H1 (cell line): Measurements from ENCODE around the gene ISOC2. TPM values are rescaled to one million over a fixed set of nuclear protein-coding genes. Genes with fewer than 3 reads are reported as not detected.

Experiments used
- CTCF ChIA-PET: fragments of 300-600 bp; sonication (Branson Sonifier 250); formaldehyde crosslinking; loops from one replicate; lab custom pipeline; 2021; ENCODE audit not compliant: partially characterized antibody; lab: Charles Lee
- POLR2A ChIA-PET: fragments of 300-600 bp; sonication (Branson Sonifier 250); formaldehyde crosslinking; loops from one replicate; lab custom pipeline; 2021; ENCODE audit warnings: inconsistent platforms; ENCODE audit not compliant: partially characterized antibody; lab: Charles Lee
- DNase-seq, 2 experiments: peaks; one replicate each; pipeline versions ENCODE4 v3.0.0 to v3.0.0-alpha.2; 2010 to 2022; ENCODE audit warnings: low spot score in 2 of 2, low read depth in 1 of 2, mixed read lengths in 1 of 2
- FAIRE-seq: peaks from 2 replicates; lab custom pipeline; 2011; peaks lifted over from hg19 to GRCh38; lab: Jason Lieb, UNC
- H2AFZ ChIP-seq: 2 replicates; pipeline ENCODE4 v1.8.1; 2012; ENCODE audit warnings: low read length, inconsistent platforms
- H2AK5ac ChIP-seq: 2 replicates; pipeline ENCODE4 v1.6.1; 2013; ENCODE audit warnings: low read depth, low read length
- H2BK120ac ChIP-seq: replicated peaks from 2 replicates; pipeline ENCODE3; 2013; ENCODE audit warnings: low read depth, low read length, inconsistent platforms
- H2BK12ac ChIP-seq: 2 replicates; pipeline ENCODE4 v1.6.1; 2013; ENCODE audit warnings: low read depth, low read length
- H2BK15ac ChIP-seq: 2 replicates; pipeline ENCODE4 v1.6.1; 2013; ENCODE audit warnings: low read length
- H2BK20ac ChIP-seq: 2 replicates; pipeline ENCODE4 v1.6.1; 2013; ENCODE audit warnings: low read length
- H2BK5ac ChIP-seq: 2 replicates; pipeline ENCODE4 v1.6.1; 2013; ENCODE audit warnings: low read depth, low read length
- H3K14ac ChIP-seq: 2 replicates; pipeline ENCODE4 v1.6.1; 2013; ENCODE audit warnings: inconsistent platforms; ENCODE audit not compliant: insufficient read length
- H3K18ac ChIP-seq: 2 replicates; pipeline ENCODE4 v1.6.1; 2013; ENCODE audit warnings: low read length; ENCODE audit errors: extremely low read depth
- H3K23ac ChIP-seq: 2 replicates; pipeline ENCODE4 v1.6.1; 2013; ENCODE audit warnings: inconsistent platforms; ENCODE audit not compliant: insufficient read length
- H3K23me2 ChIP-seq: 2 replicates; pipeline ENCODE4 v1.6.1; 2013; ENCODE audit warnings: low read depth, low read length
- H3K27ac ChIP-seq: 2 replicates; pipeline ENCODE4 v1.6.1; 2011; ENCODE audit warnings: low read depth, low read length, inconsistent platforms
- H3K27me3 ChIP-seq, 4 experiments: replicated peaks in 1 of 4; 1 replicate in 1 of 4; 2 replicates in 3 of 4; pipeline versions ENCODE4 v1.6.1 to v1.8.1; 2011 to 2013; ENCODE audit warnings: low read length in 3 of 4, mild to moderate bottlenecking in 3 of 4, inconsistent platforms in 2 of 4, mixed read lengths in 2 of 4, moderate library complexity in 1 of 4; ENCODE audit not compliant: control insufficient read depth in 3 of 4, insufficient read depth in 3 of 4; ENCODE audit errors: extremely low read depth in 1 of 4
- H3K36me3 ChIP-seq, 4 experiments: 2 replicates each; pipeline versions ENCODE4 v1.6.1 to v1.8.1; 2011 to 2013; ENCODE audit warnings: mild to moderate bottlenecking in 4 of 4, low read length in 3 of 4, moderate library complexity in 2 of 4, control low read depth in 1 of 4, inconsistent platforms in 1 of 4; ENCODE audit not compliant: insufficient read depth in 4 of 4, control insufficient read depth in 2 of 4
- H3K4ac ChIP-seq: replicated peaks from 2 replicates; pipeline ENCODE3; 2013; ENCODE audit warnings: low read length, low read depth, mixed read lengths, inconsistent platforms; ENCODE audit not compliant: insufficient read length
- H3K4me1 ChIP-seq, 4 experiments: replicated peaks in 1 of 4; 1 replicate in 1 of 4; 2 replicates in 3 of 4; pipeline versions ENCODE4 v1.6.1 to v1.8.1; 2011 to 2013; ENCODE audit warnings: low read length in 3 of 4, inconsistent platforms in 2 of 4, mixed read lengths in 1 of 4; ENCODE audit not compliant: insufficient read depth in 4 of 4, control insufficient read depth in 3 of 4
- H3K4me2 ChIP-seq, 2 experiments: 2 replicates each; pipeline versions ENCODE4 v1.6.1 to v1.8.1; 2011 to 2013; ENCODE audit warnings: low read depth in 2 of 2, low read length in 2 of 2, control low read depth in 1 of 2, inconsistent platforms in 1 of 2, mild to moderate bottlenecking in 1 of 2; ENCODE audit not compliant: insufficient read depth in 1 of 2
- H3K4me3 ChIP-seq, 4 experiments: fragments of 200-600, 300-600 bp in 1 of 4; sonication (generic), shearing (Covaris generic), sonication (Bioruptor Twin) in 1 of 4; 2 replicates each; pipeline versions ENCODE4 v1.5.1 to v1.8.1; 2011 to 2016; ENCODE audit warnings: low read length in 4 of 4, low read depth in 3 of 4, control low read depth in 2 of 4, inconsistent platforms in 2 of 4, mild to moderate bottlenecking in 2 of 4, mixed read lengths in 1 of 4, moderate library complexity in 1 of 4; ENCODE audit not compliant: insufficient read depth in 2 of 4; ENCODE audit errors: extremely low read depth in 1 of 4
- H3K56ac ChIP-seq: replicated peaks from 2 replicates; pipeline ENCODE3; 2013; ENCODE audit warnings: low read depth, mild to moderate bottlenecking, mixed read lengths, low read length, inconsistent platforms; ENCODE audit not compliant: insufficient read length
- H3K79me1 ChIP-seq: 2 replicates; pipeline ENCODE4 v1.6.1; 2013; ENCODE audit warnings: low read depth, low read length, control low read depth
- H3K79me2 ChIP-seq, 2 experiments: 2 replicates each; pipeline versions ENCODE4 v1.6.1 to v1.8.1; 2012 to 2013; ENCODE audit warnings: low read length in 2 of 2, mild to moderate bottlenecking in 2 of 2, inconsistent platforms in 1 of 2; ENCODE audit not compliant: insufficient read depth in 2 of 2, control insufficient read depth in 1 of 2
- H3K9ac ChIP-seq, 4 experiments: replicated peaks in 1 of 4; 1 replicate in 1 of 4; 2 replicates in 3 of 4; pipeline versions ENCODE4 v1.6.1 to v1.8.1; 2011 to 2013; ENCODE audit warnings: low read depth in 3 of 4, low read length in 3 of 4, control low read depth in 2 of 4, mild to moderate bottlenecking in 2 of 4, moderate library complexity in 2 of 4, inconsistent platforms in 1 of 4; ENCODE audit errors: extremely low read depth in 1 of 4
- H3K9me3 ChIP-seq, 2 experiments: 2 replicates each; pipeline versions ENCODE4 v1.6.1 to v1.8.1; 2012 to 2013; ENCODE audit warnings: mild to moderate bottlenecking in 2 of 2, moderate library complexity in 2 of 2, control low read depth in 1 of 2, inconsistent platforms in 1 of 2, low read depth in 1 of 2, low read length in 1 of 2, mixed read lengths in 1 of 2; ENCODE audit not compliant: insufficient read depth in 2 of 2
- H4K20me1 ChIP-seq, 2 experiments: replicated peaks in 1 of 2; 2 replicates each; pipeline versions ENCODE3 to v1.8.1; 2011 to 2013; ENCODE audit warnings: inconsistent platforms in 2 of 2, low read length in 2 of 2, mild to moderate bottlenecking in 1 of 2; ENCODE audit not compliant: insufficient read depth in 2 of 2, control insufficient read depth in 1 of 2
- H4K5ac ChIP-seq: 2 replicates; pipeline ENCODE4 v1.6.1; 2013; ENCODE audit warnings: low read length, low read depth, mixed read lengths, inconsistent platforms; ENCODE audit not compliant: insufficient read length
- H4K8ac ChIP-seq: 2 replicates; pipeline ENCODE4 v1.8.0; 2013; ENCODE audit warnings: mild to moderate bottlenecking, moderate library complexity, low read length, inconsistent platforms; ENCODE audit not compliant: insufficient read depth; ENCODE audit errors: extremely low read depth
- H4K91ac ChIP-seq: replicated peaks from 2 replicates; pipeline ENCODE3; 2013; ENCODE audit warnings: low read length, mixed read lengths, inconsistent platforms; ENCODE audit not compliant: insufficient read length
- ATF2 ChIP-seq: IDR thresholded peaks from 2 replicates; pipeline ENCODE4 v1.6.1; 2012; ENCODE audit warnings: low read length, inconsistent platforms
- BCL11A ChIP-seq, 2 experiments: IDR thresholded peaks; one replicate each; pipeline ENCODE4 v1.6.1; 2011; ENCODE audit warnings: low read depth in 2 of 2, low read length in 2 of 2, mild to moderate bottlenecking in 2 of 2
- CREB1 ChIP-seq: IDR thresholded peaks from 2 replicates; pipeline ENCODE4 v1.6.1; 2012; ENCODE audit warnings: inconsistent platforms
- CTBP2 ChIP-seq: IDR thresholded peaks from 2 replicates; pipeline ENCODE4 v1.7.0; 2011; ENCODE audit warnings: borderline replicate concordance, mild to moderate bottlenecking, moderate library complexity, mixed read lengths, low read length; ENCODE audit not compliant: insufficient read depth, insufficient read length
- EGR1 ChIP-seq: IDR thresholded peaks from 2 replicates; pipeline ENCODE4 v1.6.1; 2011; ENCODE audit warnings: low read depth, low read length, borderline replicate concordance
- GTF2F1 ChIP-seq: IDR thresholded peaks from 2 replicates; pipeline ENCODE4 v1.6.1; 2012; ENCODE audit warnings: low read depth, low read length, improper control_type of control experiment, borderline replicate concordance
- MAFK ChIP-seq: IDR thresholded peaks from 2 replicates; pipeline ENCODE4 v1.6.1; 2012; ENCODE audit warnings: low read depth, mild to moderate bottlenecking, improper control_type of control experiment, low read length
- RBBP5 ChIP-seq: IDR thresholded peaks from 2 replicates; pipeline ENCODE4 v1.7.1; 2012; ENCODE audit warnings: low read depth, mild to moderate bottlenecking, inconsistent platforms, low read length, moderate library complexity, borderline replicate concordance
- WGBS, 2 experiments: shearing (Covaris generic) in 1 of 2; methylation state at CpG; one replicate each; pipeline versions ENCODE4 v1.1.6 to v1.1.7; 2013 to 2015; ENCODE audit warnings: low lambda C conversion rate in 2 of 2, mixed read lengths in 2 of 2, inconsistent platforms in 1 of 2, low coverage in 1 of 2, missing lambda C conversion rate in 1 of 2; ENCODE audit not compliant: insufficient replicate concordance in 2 of 2, insufficient coverage in 1 of 2, insufficient read length in 1 of 2; ENCODE audit errors: extremely low coverage in 1 of 2, missing lambda C conversion rate in 1 of 2; 5-methylcytosine and 5-hydroxymethylcytosine counted together
- polyA plus RNA-seq, 7 experiments: library from polyadenylated mRNA; depleted of rRNA in 3 of 7; stranded (reverse) in 5 of 7; unstranded in 2 of 7; fragments of >200 nt in 5 of 7; fragments of 200-250 nt in 2 of 7; gene quantifications; 1 replicate in 5 of 7; 2 replicates in 1 of 7; 4 replicates in 1 of 7; pipeline versions ENCODE4 v1.2.1 to v1.2.3, GENCODE V29; 2011 to 2013; ENCODE audit warnings: missing spikeins in 2 of 7, mixed read lengths in 2 of 7
- total RNA-seq: library from RNA; stranded (reverse); fragmentation: NEBNext Ultra II Directional; extraction: Animal tissue kit (Norgen Biotek cat#: 25700); gene quantifications from 2 replicates; pipeline ENCODE4 v1.2.1, GENCODE V29; 2021

The ISOC2 gene
- total and polyA plus RNA-seq, 2 of the 8 experiments (the other 6 are each of a cell fraction or from before 2014, with no cell fraction given): 96.9 to 152 TPM

GRCh38 chr19:55493645-55494171, 32.3 kb upstream of the ISOC2 start:
- H3K4me1 ChIP-seq: peaks cover 0 to 19% (median 12%) of the 10 kb centered on the region in 4 experiments; a peak in 6 of 7 replicates
- no peaks in the 10 kb centered on the region; the same call in 1 of the 2 replicates for H3K23me2 ChIP-seq
- H2AK5ac ChIP-seq: no peak overlapping the region
- H2BK5ac ChIP-seq: no peak overlapping the region
- no peak overlapping the region for H2BK15ac ChIP-seq
- 91% methylated on average over 18 of the region's 38 CpGs; no CpG with 5 or more reads in 1 of the 2 experiments for WGBS, 2 experiments
- no peak overlapping the region for H2AFZ ChIP-seq
- H3K23ac ChIP-seq: no peak overlapping the region
- H4K91ac ChIP-seq: no peak overlapping the region
- H3K4me2 ChIP-seq: no peak overlapping the region
- DNase-seq: no peak
- no peaks in the 10 kb centered on the region for H4K20me1 ChIP-seq
- H3K36me3 ChIP-seq: no peaks in the 10 kb centered on the region
- H3K4ac ChIP-seq: no peak overlapping the region
- no peaks in the 10 kb centered on the region; a peak in 2 of 7 replicates for H3K27me3 ChIP-seq
- H2BK20ac ChIP-seq: no peak overlapping the region
- no peak overlapping the region for H3K56ac ChIP-seq
- H2BK12ac ChIP-seq: no peak overlapping the region
- FAIRE-seq: no peak
- H4K5ac ChIP-seq: no peak overlapping the region
- no peak overlapping the region for H3K27ac ChIP-seq
- H3K79me2 ChIP-seq: no peaks in the 10 kb centered on the region
- no peaks in the 10 kb centered on the region for H3K79me1 ChIP-seq
- CTCF ChIA-PET: interaction anchor here (1.2 to 2.2 kb wide), 4 partner anchors 11 to 333 kb away, joined by 3 to 17 read pairs (median 8); no protein-coding TSS in a partner anchor
- H3K14ac ChIP-seq: no peak overlapping the region
- no peak overlapping the region for H3K4me3 ChIP-seq
- no peak overlapping the region for H2BK120ac ChIP-seq
- no peak overlapping the region; the same call in 1 of the 2 replicates for H3K18ac ChIP-seq
- H3K9ac ChIP-seq: no peak overlapping the region
- POLR2A ChIA-PET: interaction anchor here (0.6 to 7.5 kb wide), 7 partner anchors 10 to 138 kb away, joined by 3 to 57 read pairs (median 4); partner anchors contain the start of genes NAT14 and ZNF628
- peak overlapping the region; percentile 19 for H4K8ac ChIP-seq
- H3K9me3 ChIP-seq: no peaks in the 10 kb centered on the region
- TF ChIP-seq MAFK (no peak), CTBP2 (no peak), ATF2 (no peak), CREB1 (no peak), BCL11A (IDR thresholded peaks at IDR 0.05; ENCODE audit: low read depth in 2 of 2, low read length in 2 of 2) (no peak), RBBP5 (no peak), GTF2F1 (no peak), EGR1 (no peak)
